HepG2 (cell line): ENCODE data around the gene NFS1. TPM values are rescaled to one million over a fixed set of nuclear protein-coding genes. Genes with fewer than 3 reads are reported as not detected.

Experiments
- ATAC-seq: fragments of 200-7000 bp; cut with Tn5 transposase; 3 replicates; pipeline ENCODE4 v1.9.1; 2020; ENCODE audit warnings: mild to moderate bottlenecking, moderate library complexity
- BruUV-seq: library from RNA; stranded (reverse); fragments of 400-500 nt; replicated peaks from 2 replicates; lab custom pipeline; 2021; lab: Mats Ljungman, UMichigan
- CTCF ChIA-PET: fragments of 300-600 bp; formaldehyde crosslinking; extraction: SDS; loops from one replicate; lab custom pipeline; 2021; ENCODE audit warnings: low total read pairs, inconsistent platforms, low intra/inter-chr PET ratio; lab: Yijun Ruan, JAX
- POLR2A ChIA-PET: fragments of 350-600 bp; sonication (Branson Sonifier 250); formaldehyde crosslinking; loops from one replicate; lab custom pipeline; 2020; ENCODE audit warnings: antibody characterized with exemption, inconsistent platforms; lab: Yijun Ruan, JAX
- DNase-seq: peaks from one replicate; pipeline ENCODE4 v3.0.0-alpha.2; 2015; ENCODE audit warnings: low spot score
- FAIRE-seq: peaks from 3 replicates; lab custom pipeline; 2011; peaks lifted over from hg19 to GRCh38; lab: Jason Lieb, UNC
- H2AFZ ChIP-seq: one replicate; pipeline ENCODE4 v1.6.1; 2011; ENCODE audit warnings: low read length, inconsistent platforms
- H3K27ac ChIP-seq: fragments of 300-600 bp; 3 replicates; pipeline ENCODE4 v1.8.0; 2011; ENCODE audit warnings: mixed run types, mild to moderate bottlenecking, mixed read lengths, low read length, inconsistent platforms; ENCODE audit not compliant: insufficient read depth; ENCODE audit errors: extremely low read length
- H3K27me3 ChIP-seq, 2 experiments: fragments of 200-600 bp in 1 of 2; 2 replicates in 1 of 2; 3 replicates in 1 of 2; pipeline versions ENCODE4 v1.6.0 to v1.8.0; 2011; ENCODE audit warnings: low read length in 2 of 2, mild to moderate bottlenecking in 2 of 2, moderate library complexity in 2 of 2, inconsistent platforms in 1 of 2; ENCODE audit not compliant: insufficient read depth in 2 of 2, control insufficient read depth in 1 of 2
- H3K36me3 ChIP-seq, 2 experiments: fragments of 200-600 bp in 1 of 2; replicated peaks in 1 of 2; 2 replicates in 1 of 2; 3 replicates in 1 of 2; pipeline versions ENCODE4 v1.5.1 to v1.8.0; 2011; ENCODE audit warnings: low read length in 2 of 2, inconsistent platforms in 1 of 2; ENCODE audit not compliant: insufficient read depth in 2 of 2, control insufficient read depth in 1 of 2
- H3K4me1 ChIP-seq: 2 replicates; pipeline ENCODE4 v1.5.1; 2012; ENCODE audit warnings: low read length, inconsistent platforms; ENCODE audit not compliant: insufficient read depth
- H3K4me2 ChIP-seq: 2 replicates; pipeline ENCODE4 v1.6.0; 2011; ENCODE audit warnings: low read depth, low read length, inconsistent platforms
- H3K4me3 ChIP-seq, 3 experiments: fragments of 200-600 bp in 1 of 3; sonication (generic), shearing (Covaris generic) in 1 of 3; replicated peaks in 1 of 3; 2 replicates each; pipeline ENCODE4 v1.5.1; 2011 to 2016; ENCODE audit warnings: low read length in 3 of 3, inconsistent platforms in 2 of 3, low read depth in 2 of 3, mild to moderate bottlenecking in 2 of 3, control low read depth in 1 of 3, mixed read lengths in 1 of 3; ENCODE audit not compliant: insufficient read depth in 1 of 3
- H3K79me2 ChIP-seq: one replicate; pipeline ENCODE4 v1.6.1; 2011; ENCODE audit warnings: low read length, inconsistent platforms; ENCODE audit not compliant: insufficient read depth
- H3K9ac ChIP-seq: 2 replicates; pipeline ENCODE4 v1.6.0; 2011; ENCODE audit warnings: mild to moderate bottlenecking, low read depth, low read length, inconsistent platforms; ENCODE audit not compliant: insufficient read depth
- H3K9me3 ChIP-seq: 2 replicates; pipeline ENCODE4 v1.5.1; 2012; ENCODE audit warnings: mild to moderate bottlenecking, low read length
- H4K20me1 ChIP-seq: 2 replicates; pipeline ENCODE4 v1.6.0; 2011; ENCODE audit warnings: inconsistent platforms, mild to moderate bottlenecking, low read length, moderate library complexity; ENCODE audit not compliant: insufficient read depth
- CCDC6 ChIP-seq: sonication (generic); formaldehyde crosslinking; IDR thresholded peaks from 2 replicates; pipeline ENCODE4 v1.8.1; 2022; ENCODE audit warnings: mild to moderate bottlenecking, missing genetic modification reagents, moderate library complexity
- NR2F6 ChIP-seq, 2 experiments: IDR thresholded peaks; 2 replicates each; pipeline ENCODE4 v1.6.1; 2016; ENCODE audit warnings: antibody characterized with exemption in 1 of 2, mild to moderate bottlenecking in 1 of 2
- U2AF2 ChIP-seq: fragments of 200-400 bp; formaldehyde crosslinking; IDR thresholded peaks from 2 replicates; pipeline ENCODE4 v1.6.1; 2017; ENCODE audit warnings: low read depth, mild to moderate bottlenecking, low read length
- ZNF644 ChIP-seq: IDR thresholded peaks from 2 replicates; pipeline ENCODE4 v1.6.1; 2016; ENCODE audit warnings: low read depth
- WGBS: methylation state at CpG from one replicate; pipeline ENCODE4 v1.1.6; 2017; ENCODE audit warnings: low lambda C conversion rate; 5-methylcytosine and 5-hydroxymethylcytosine counted together
- in situ Hi-C: cut with HindIII; loops from 2 replicates; pipeline ENCODE4 v1.10.0; 2017; ENCODE audit warnings: low pct_unique_long_range_greater_than_20kb; ENCODE audit not compliant: extremely low pct_ligation_motif_present
- intact Hi-C: fragments of 100-400 bp; cut with micrococcal nuclease; formaldehyde crosslinking; loops from one replicate; pipeline ENCODE4 v1.10.0; 2022; ENCODE audit not compliant: unreplicated experiment
- polyA plus RNA-seq, 8 experiments: library from polyadenylated mRNA; depleted of rRNA in 3 of 8; stranded (reverse) in 7 of 8; unstranded in 1 of 8; fragments of >200 nt; fragmentation: Illumina TruSeq in 4 of 8; extraction: Trizol in 4 of 8; gene quantifications; 2 replicates each; pipeline versions ENCODE4 v1.2.1 to v1.2.3, GENCODE V29; 2011 to 2016; ENCODE audit warnings: low read depth in 4 of 8, missing spikeins in 1 of 8, mixed read lengths in 1 of 8; ENCODE audit not compliant: insufficient read depth in 1 of 8
- total RNA-seq, 5 experiments: library from RNA; depleted of rRNA; stranded (reverse); fragments of >200 nt; fragmentation: Illumina TruSeq; extraction: Trizol; gene quantifications; 2 replicates each; pipeline ENCODE4 v1.2.3, GENCODE V29; 2016; ENCODE audit warnings: low read depth in 1 of 5
- TF ChIP-seq, protein P1 (sequence below): sonication (generic); formaldehyde crosslinking; IDR thresholded peaks from 2 replicates; pipeline ENCODE4 v1.4.0; 2020; ENCODE audit warnings: missing genetic modification reagents
- TF ChIP-seq, protein P2 (sequence below), 2 experiments: sonication (generic) in 1 of 2; formaldehyde crosslinking in 1 of 2; IDR thresholded peaks; 2 replicates each; pipeline versions ENCODE4 v1.4.0 to v1.6.1; 2016 to 2020; ENCODE audit warnings: borderline replicate concordance in 1 of 2, low read depth in 1 of 2, mild to moderate bottlenecking in 1 of 2, missing genetic modification reagents in 1 of 2

Gene NFS1
- total and polyA plus RNA-seq, 2 of the 13 experiments (the other 11 are each of a cell fraction or from before 2014, with no cell fraction given): 65.9 to 88.1 TPM

DNA sequence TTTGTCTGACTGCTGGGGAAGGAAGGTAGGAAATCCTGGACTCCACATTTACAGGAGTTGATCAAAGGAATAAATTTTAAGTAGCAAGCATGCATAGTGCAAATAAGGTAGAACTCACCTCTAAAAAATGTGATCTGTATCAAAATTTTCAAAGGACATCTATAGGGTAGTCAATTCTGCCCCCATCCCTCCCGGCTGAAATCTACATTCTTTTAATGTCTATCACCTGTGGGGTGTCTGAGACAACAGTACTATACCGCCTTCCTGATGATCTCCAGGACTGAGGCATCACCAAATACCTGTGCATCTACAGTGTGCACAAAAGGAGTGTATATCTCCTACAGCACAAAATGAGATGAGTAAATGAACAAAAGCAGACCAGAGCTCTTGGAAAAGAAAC, 54.3 kb downstream of the NFS1 start:
- peaks cover 6% of the 10 kb centered on the region; the same call in 1 of the 2 replicates for H3K9me3 ChIP-seq
- no peak overlapping the region for H3K9ac ChIP-seq
- ATAC-seq (peak; percentile 9; the same call in 1 of the 3 replicates), FAIRE-seq (no peak), DNase-seq (no peak)
- intact Hi-C loops (no loop called here), in situ Hi-C loops (no loop called here)
- H3K4me2 ChIP-seq: no peak overlapping the region
- H3K4me3 ChIP-seq: no peak overlapping the region
- no peaks in the 10 kb centered on the region; a peak in 1 of 5 replicates for H3K36me3 ChIP-seq
- no peak overlapping the region for H2AFZ ChIP-seq
- peaks cover 96% of the 10 kb centered on the region for H3K79me2 ChIP-seq
- no peaks in the 10 kb centered on the region for H3K27me3 ChIP-seq
- no peaks in the 10 kb centered on the region for H3K4me1 ChIP-seq
- ChIA-PET CTCF (no interaction called here), POLR2A (interaction anchor here (1.6 to 1.8 kb wide), 2 partner anchors 19 to 29 kb away, joined by 4 to 5 read pairs; partner anchors contain the start of gene SPAG4)
- no peak overlapping the region for H3K27ac ChIP-seq
- TF ChIP-seq, protein P1, sequence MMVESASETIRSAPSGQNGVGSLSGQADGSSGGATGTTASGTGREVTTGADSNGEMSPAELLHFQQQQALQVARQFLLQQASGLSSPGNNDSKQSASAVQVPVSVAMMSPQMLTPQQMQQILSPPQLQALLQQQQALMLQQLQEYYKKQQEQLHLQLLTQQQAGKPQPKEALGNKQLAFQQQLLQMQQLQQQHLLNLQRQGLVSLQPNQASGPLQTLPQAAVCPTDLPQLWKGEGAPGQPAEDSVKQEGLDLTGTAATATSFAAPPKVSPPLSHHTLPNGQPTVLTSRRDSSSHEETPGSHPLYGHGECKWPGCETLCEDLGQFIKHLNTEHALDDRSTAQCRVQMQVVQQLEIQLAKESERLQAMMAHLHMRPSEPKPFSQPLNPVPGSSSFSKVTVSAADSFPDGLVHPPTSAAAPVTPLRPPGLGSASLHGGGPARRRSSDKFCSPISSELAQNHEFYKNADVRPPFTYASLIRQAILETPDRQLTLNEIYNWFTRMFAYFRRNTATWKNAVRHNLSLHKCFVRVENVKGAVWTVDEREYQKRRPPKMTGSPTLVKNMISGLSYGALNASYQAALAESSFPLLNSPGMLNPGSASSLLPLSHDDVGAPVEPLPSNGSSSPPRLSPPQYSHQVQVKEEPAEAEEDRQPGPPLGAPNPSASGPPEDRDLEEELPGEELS (CRISPR knock-in tag): no peak
- no peak for TF ChIP-seq ZNF644 (CRISPR knock-in tag)
- no peak for TF ChIP-seq NR2F6 (IDR thresholded peaks at IDR 0.05)
- no peak for TF ChIP-seq NR2F6 (CRISPR knock-in tag; IDR thresholded peaks at IDR 0.05)
- TF ChIP-seq, protein P2, sequence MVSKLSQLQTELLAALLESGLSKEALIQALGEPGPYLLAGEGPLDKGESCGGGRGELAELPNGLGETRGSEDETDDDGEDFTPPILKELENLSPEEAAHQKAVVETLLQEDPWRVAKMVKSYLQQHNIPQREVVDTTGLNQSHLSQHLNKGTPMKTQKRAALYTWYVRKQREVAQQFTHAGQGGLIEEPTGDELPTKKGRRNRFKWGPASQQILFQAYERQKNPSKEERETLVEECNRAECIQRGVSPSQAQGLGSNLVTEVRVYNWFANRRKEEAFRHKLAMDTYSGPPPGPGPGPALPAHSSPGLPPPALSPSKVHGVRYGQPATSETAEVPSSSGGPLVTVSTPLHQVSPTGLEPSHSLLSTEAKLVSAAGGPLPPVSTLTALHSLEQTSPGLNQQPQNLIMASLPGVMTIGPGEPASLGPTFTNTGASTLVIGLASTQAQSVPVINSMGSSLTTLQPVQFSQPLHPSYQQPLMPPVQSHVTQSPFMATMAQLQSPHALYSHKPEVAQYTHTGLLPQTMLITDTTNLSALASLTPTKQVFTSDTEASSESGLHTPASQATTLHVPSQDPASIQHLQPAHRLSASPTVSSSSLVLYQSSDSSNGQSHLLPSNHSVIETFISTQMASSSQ (IDR thresholded peaks at IDR 0.05; ENCODE audit: low read depth): no peak
- TF ChIP-seq, protein P2 (CRISPR knock-in tag; IDR thresholded peaks at IDR 0.05; ENCODE audit: borderline replicate concordance): no peak
- no peak for TF ChIP-seq U2AF2
- no peak for TF ChIP-seq CCDC6 (CRISPR knock-in tag)
- WGBS: 94% methylated on average over 2 of the region's 2 CpGs
- H4K20me1 ChIP-seq: peaks cover 52% of the 10 kb centered on the region
- no TSS peak for BruUV-seq
